ENCODE data around the gene LIN52.
A peak's percentile ranks its signal among the peaks of the same experiment; 100 is the strongest.

Gene LIN52

DNA sequence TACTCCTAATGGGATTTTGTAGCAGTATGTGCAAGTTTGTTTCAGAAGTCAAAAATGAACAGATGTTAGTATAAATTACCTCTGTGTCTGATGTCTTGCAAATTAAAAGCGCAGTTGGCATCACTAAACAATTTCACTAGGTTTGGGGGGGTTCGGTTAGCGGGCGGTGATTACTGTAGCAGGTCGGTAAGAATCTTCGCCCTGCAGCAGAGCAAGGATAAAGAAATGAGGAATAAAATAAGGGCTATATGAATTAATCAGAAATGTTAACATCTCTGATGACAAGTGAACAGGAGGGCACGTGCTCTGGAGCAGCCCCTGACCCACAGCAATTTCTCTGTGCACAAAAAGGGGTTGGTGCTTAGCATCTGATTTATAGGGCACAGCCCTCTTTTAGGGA is 110.9 kb downstream of the LIN52 start:
- no peak for DNase-seq

DNA sequence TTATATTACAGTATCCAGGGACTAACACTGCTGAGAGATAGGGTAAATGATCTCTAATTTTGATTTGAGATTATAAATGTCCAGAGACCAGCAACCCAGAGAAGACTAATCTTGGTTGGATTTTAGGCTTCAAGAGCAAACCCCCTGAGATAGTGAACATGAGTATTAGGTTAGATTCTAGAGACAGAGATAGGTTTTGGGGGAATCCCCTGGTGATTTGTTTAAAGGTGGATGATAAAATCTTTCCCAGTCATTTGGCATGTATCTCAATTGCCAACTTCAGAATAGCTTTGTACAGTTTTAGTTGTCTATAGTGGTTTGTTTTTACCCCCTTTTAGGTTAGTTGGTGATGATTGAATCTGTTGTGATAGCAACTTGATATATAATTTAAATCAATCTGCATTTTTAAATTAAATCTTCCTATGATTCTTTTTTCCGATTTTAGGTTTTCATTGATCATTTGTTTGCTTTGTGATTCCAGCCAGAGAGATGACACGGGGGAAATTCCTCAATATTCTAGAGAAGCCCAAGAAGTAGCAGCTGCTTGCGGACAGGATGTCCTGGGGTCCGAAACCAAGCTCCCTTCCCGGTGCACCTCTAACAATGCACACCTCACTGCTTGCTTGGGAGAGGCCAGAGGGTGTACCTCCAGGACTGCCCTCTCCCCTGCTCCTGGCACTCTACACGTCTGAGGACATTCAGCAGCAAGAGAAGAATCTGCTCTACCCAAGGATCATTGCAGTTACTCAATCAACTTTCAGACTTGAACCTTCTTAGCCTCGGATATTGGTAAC is 113.9 kb downstream of the LIN52 start:
- DNase-seq, result no peak

DNA sequence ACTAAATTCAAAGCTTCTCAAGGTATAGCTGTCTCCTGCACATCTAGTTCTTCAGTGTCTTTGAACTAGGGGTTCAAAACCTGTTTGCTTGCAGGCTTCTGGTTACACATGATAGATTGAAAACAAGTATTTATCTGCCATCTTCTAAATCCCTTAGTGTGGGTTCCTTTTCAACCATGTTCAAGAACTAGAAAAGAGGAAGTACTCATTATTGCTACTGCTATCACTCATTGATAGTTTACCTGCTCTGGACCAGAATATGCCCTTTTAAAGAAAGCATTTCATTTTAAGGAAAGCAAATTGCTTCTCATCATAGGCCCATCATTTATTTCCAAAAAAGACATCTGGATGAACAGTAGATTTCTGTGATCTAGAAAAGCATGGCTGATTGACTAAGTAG is 117.4 kb downstream of the LIN52 start:
- DNase-seq, result no peak

DNA sequence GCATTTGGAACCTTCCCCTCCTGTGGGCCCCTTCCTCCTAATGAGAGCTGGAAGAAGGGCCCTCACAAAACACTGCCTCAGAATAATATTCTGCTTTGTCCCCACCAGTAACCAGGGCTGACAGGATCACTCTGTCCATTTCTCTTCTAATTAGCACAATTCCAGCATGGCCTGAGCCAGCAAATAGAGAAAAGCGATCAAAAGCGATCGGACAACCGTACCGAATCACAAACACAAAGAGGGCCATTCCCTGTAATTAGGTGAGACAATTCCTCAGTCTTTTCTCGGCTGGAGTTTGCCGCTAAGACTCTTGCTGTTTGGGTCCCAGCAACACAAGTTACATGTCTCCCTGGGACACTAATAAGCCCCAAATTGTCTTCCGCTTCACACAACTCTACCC is 118.9 kb downstream of the LIN52 start:
- no peak for DNase-seq

DNA sequence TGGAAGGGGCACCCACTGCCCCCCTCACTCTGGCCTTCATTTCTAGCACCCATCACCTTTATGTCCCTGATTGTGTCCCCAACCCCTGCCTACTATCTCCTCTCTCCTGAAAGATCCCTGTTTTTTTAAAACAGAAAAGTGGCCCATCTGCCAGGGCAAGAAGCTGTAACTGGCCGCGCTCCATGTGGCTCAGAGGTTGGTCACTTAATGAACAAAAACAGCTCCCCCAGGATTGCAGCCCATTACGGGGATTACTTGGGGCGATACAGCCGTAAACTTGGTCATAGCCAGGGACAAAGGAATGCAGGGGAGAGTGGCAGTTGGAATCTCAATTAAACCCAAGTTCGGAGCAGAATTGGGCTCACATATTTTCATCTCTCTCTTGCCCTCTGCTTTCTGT is 119.7 kb downstream of the LIN52 start:
- no peak for DNase-seq

DNA sequence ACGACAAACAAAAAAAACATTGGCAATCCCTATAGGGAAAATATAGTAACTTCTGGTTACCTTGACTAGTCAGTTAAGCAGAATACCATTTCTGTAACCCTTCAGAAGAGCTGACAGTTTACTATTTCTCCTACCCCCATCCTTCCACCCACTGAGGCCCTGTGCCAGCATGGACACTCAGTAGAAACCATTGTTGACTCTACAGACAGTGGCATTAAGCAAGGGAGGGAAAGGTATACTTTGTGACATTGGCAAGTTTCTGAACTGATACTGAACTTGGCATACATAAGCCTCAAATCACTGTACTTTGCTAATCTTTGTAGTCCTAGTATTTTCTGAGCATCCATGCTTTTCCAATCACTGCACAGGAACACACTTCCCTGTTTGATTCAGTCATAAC is 121.1 kb downstream of the LIN52 start:
- DNase-seq, result no peak

DNA sequence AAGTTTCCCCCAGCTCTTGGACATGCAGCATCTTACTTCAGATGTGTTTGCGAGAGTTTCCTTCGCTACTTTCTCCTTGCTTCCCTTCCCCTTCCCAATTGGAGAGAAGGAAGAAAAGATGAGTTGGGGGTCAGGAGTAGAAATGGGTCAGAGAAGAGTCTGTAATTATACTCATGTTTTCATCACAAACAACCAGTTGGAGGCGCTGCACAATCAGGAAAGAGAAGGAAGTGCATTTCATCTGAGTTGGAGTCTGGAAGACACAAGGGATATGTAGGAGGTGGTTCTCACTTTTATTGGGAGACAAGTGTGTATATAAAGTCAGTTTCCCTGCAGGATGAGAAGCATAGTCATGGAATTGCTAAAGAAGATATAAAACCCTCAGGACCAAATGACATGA is 123.2 kb downstream of the LIN52 start:
- DNase-seq, result no peak

DNA sequence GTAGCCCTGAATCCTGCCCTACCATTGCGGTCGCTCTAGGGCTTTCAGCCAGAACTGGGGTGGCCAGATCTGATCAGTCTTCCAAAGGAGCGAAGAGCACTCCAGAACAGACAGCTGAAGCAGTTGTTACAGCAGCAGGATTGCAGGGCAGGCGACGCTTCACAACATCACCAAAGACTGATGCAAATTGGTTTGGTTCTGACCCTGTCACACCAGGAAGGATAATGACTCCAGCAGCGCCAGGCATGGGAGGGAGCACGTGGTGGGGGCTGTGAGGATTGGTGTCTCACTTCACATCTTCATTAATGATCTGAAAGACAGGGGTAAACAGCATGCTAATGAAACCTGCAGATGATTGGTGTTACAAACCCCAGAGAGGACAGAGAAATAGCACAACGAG is 123.9 kb downstream of the LIN52 start:
- DNase-seq, result no peak

DNA sequence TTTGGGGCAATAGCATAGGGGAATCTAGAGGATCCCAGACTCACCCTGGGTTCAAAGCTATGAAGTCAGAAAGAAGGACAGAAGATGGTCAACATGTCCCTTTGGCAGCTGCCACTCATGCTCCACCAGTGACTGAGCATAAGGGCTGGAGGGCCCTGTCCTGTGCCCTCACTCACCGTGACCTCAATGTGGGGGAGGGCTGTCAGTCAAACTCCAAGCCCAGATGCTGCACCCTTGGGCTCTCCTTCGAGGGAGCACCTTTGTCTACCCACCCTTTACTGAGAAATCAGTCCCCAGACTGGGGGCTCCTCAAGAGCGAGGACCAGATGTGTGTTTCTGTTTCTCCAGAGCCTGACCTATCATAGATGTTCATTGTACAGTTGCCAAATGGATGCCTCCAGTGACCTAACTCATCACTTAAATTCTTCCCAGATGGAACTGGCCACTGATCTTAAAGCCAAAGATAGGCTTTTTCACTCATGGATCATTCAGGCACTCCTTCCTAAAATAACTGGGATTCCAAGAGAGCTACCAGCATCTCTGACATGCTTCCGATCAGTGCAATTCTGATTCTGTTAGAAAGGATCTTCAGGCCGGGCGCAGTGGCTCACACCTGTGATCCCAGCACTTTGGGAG is 127.3 kb downstream of the LIN52 start:
- DNase-seq, result no peak

DNA sequence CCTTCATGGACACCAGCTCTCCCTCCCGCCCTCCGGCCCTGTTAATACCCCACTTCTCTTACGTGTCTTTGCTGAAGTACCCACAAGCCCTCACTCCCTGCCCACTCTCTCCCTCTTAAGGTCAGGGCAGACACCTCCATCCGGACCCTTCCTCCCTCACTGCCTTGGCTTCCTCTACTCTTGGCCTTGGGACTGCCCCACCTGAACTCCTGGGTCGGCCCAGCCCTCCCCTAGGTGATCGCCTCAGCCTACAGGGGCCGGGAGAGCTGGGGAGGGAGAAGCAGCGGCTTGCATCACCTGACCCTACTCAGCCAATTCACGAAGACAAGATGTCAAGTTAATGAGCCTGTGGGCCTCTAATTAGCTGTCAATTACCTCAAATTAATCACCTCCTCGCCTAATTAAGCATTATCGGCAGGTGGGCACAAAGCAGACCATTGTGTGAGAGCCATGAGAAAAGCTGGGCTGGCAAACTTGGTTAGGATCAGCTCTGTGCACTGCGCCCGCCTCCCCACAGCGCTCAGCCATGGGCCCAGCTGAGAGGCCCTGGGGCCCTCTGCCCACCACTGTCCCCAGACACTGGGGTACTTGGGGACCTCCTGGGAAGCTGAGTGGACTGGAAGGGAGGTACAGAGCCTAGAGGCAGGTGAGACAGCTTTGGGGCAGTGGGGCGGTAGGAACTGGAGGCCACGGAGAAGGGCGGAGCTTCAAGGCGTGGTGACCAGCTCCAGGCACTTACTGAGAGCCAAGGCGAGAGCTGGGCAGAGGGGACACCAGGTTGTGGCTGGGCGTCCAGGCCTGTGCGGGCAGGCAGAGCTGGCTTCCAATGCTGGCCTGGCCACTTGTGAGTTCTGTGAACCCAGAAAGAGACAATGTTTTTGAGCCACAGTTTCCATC is 129.4 kb downstream of the LIN52 start:
- no peak for DNase-seq

DNA sequence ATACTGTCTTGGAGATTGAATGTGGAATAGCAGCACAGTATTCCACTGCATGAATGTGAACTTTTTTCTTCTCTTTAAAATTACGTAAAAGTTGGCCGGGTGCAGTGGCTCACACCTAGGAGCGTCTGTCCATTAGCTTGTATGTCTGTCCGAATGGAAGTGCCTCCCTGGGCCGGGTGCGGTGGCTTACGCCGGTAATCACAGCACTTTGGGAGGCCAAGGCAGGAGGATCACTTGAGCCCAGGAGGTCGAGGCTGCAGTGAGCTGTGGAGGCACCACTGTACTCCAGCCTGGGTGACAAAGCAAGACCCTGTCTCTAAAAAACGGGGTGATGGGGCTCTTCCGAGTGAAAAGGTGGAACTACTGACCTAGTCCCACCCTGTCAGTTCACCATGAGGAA is 131.9 kb downstream of the LIN52 start:
- DNase-seq, result no peak

DNA sequence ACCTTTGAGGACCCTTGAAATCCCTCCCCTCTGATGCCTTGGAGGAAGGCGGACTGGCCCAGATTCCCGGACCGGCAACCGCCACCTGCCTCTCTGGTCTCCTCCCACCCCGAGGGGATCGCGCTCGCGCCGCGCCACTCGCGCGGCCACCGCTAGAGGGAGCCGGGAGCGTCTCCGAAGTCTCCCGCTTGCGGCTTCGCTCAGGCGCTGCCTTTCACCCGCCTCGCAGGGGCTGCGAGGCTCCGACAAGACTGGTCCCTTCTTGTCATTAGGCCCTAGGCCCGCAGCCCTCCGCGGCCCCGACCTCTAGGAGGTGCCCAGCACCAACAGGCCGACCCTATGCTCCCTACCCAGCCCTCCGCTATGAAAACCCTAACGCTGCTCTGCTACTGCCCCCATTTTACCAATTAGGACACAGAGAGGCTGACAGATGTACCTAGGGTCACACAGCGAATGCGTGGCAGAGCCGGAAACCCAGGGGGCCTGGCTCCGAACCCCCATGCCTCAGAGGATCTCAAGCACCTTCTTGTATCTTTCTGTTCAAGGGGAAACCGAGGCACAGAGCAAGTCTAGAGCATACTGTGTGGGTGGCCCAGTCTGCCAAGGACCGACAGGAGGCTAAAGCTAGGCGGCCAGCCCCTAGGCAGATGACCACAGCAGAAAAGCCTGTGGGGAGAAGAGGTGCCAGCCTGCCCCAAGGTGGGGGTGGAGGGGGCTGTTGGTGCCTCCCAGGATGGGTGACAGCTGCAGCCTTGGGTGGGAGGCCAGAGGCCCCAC is 133.1 kb downstream of the LIN52 start:
- DNase-seq, result peak; percentile 61

DNA sequence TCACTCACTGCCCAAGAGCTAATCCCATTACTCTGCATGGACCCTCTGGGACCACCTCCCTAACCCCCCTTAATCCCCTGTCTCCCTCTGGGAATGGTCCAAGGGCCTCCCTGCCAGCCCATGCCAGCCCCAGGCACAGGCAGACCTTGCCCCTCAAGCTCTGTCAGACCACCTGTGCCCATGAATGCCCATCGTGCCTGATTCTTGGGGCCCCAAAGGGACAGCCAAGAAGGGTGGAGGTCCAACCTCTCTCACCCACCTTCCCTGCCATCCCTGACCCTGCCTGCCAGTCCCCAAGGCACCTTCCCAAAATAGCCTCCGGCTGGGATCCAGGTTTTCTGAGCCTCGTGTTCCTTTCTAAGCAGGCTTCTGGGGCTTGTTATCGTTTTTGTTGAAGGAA is 133.7 kb downstream of the LIN52 start:
- DNase-seq, result no peak

DNA sequence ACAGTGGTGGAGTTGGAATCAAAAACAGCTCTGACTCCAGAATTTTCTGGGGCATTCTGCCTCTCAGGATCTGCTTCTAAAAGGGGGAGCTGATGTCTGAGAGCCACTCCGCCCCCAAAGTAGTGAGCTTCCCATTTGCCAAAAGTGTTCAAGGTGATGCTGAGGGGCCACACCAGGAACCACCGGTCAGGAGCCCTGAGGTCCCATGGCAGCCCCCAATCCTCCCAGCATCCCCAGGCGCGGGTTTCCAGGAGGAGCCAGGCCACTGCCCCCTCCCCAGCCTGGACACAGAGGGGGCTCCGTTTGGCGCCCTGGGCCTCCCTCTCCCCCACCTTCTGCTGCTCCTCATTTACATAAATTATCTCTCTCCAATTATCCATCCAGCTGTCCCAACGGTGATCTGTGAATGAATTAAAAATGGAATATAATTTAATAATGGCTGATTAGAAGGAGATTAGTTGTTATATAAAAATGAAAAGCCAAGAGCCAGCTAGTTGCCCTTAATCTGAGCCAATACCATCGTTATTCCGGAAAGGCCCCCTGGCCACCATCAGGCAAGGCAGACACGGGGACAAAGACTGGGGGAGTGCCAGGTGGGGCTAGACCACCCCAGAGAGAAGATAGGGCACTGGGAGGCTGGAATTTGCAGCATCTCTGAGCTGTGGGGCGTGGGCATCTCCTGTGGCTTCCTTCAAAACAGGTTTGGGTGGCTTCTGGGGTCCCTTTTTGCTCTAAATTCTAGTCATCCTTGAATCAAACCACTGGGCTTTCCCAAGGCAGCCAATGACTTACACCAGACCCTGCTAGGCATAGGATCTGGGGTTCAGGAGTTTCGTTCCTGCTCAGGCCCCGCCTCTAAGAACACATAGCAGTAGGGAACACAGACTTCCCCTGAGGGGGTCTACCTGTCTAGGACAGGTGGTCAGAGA is 134.8 kb downstream of the LIN52 start:
- no peak for DNase-seq

DNA sequence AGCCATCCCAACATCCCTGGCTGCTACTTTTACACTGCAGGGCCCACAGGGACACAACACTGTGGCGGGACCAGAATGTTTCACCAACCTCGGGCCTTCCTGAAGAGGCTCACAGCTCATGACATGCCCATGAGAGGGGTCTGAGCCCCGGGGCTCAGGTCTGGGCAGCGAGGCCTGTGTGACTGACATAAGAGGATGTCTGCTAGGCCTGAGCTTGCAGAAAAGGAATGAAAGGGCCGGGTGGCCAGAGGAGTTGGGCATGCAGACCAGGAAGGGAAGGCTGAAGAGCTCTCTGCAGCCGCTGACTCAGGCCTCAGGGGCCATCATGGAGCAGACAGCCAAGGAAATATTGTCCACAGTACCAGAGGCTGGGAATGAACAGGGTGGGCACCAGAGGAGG is 136.2 kb downstream of the LIN52 start:
- no peak for DNase-seq

DNA sequence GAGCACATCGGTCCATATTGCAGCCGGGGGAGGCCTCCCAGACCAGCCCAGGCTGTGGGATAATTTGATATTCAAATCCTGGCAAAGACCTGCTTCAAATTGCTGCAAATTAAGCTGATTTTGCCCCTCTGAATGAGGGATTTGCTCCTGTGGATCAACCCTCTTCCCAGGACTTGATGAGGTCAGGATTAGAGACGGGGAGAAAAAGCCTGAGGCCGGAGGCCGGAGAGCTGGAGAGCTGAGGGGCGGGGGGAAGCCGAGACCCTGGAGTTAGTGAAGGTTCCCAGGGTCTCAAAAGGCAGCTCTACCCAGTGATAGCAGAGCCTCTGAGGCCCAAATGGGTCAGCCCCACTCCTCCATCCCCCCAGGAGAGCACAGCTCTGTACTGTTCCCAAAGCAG is 137.0 kb downstream of the LIN52 start:
- DNase-seq, result no peak

DNA sequence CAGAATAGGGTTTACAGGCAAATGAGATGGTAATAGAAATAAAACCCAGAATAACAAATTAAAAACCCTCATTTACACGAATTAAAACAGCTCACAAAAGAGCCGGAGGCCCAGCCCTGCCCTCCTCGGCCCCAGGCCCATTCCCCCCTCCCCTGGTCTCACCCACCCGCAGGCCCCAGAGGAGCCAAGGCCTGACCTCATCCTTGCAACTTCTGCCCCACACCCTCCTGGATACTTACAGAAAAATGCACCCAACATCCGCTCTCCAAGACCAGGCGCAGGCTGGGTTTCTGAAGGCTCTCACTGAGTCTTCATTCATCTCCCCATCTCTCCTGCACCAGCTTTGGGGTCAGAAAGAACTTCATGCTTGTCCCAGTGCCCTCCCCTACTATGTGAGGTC is 138.3 kb downstream of the LIN52 start:
- no peak for DNase-seq

DNA sequence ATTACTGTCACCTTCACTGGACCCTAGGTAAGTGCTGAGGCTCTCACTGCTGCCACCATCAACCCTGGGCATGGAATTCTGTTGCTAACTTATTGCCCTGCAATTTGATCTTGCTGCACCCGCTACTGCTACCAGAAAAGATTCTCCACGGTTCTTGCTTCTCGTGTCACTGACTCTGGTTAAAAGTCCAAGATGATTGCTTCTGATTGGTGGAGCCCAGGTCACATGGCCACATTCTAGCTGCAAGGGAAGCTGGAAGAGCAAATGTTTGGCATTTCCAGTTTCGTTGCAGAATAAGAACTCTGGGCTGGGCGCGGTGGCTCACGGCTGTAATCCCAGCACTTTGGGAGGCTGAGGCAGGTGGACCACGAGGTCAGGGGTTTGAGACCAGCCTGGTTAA is 147.0 kb downstream of the LIN52 start:
- DNase-seq, result no peak

DNA sequence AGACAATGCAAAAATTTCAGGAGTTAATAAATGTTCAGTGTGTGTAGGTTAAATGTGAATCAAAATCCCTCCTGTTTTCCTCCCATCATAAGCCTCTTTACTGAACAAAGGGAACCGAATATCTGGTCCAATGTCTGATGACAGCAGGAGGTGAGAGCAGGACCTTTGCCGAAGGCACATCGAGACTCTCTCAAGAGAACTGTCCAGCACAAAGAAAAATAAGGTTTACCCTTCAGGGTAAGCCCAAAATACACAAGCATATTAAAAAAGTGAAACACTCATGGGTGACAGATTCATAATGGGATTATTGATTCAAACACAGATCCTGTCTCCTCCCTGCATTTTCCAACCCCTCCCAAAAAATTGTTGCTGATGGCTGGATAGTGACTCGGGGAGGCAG is 150.3 kb downstream of the LIN52 start:
- DNase-seq, result no peak

DNA sequence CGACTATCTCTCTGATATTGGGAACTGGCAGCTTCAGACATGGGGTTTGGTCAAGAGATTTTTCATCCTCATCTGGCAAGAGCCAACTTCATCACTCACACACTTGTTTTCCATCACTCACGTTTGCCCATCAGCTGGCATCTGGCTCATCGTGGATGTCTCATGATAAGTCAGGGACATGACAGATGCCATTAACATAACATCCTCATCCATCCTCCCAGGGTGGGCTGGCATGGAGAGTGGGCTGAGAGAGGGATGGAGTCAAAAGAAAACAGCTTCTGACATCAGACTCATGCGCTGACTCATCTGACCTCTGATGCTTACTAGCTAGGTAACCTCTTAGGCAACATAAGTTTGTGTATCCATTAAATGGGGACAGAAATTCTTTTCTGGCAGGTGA is 152.7 kb downstream of the LIN52 start:
- DNase-seq, result no peak

DNA sequence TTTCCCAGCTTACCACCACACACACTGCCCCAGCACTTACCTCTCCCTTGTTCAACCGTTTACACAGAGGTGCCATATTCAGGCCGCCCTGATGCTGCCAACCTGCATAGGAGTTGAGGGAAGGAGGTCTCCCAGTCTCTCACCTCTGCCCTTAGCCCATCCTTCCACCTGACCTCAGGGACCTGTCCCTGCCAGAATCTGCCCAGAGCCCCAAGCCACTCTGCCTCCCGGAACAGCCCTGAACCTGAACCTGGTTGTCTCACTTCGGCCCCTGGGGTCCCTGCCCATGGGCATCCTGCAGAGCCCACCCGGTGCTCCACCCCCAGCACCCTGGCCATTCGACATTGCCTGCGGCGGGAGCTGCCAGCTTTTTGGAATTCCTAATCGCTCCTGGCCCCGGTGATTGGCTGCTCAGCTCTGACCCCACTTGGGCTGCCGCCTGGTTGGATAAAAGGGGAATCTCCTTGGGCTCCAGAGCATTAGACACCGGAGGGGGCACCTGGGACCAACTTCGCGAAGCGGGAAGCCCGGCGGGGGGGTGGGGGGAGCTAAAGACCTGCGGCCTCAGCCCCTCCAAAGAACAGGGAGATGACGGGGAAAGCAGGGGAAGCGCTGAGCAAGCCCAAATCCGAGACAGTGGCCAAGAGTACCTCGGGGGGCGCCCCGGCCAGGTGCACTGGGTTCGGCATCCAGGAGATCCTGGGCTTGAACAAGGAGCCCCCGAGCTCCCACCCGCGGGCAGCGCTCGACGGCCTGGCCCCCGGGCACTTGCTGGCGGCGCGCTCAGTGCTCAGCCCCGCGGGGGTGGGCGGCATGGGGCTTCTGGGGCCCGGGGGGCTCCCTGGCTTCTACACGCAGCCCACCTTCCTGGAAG is 154.5 kb downstream of the LIN52 start, which contains the start of gene VSX2:
Gene VSX2 (plus strand): TSS at position 476 of the 874 bp plus-strand sequence. CDS start 113 bp downstream, at position 589.
- no peak for DNase-seq
